ENCODE measurements around the gene BLACAT1. TPM values are rescaled to one million over a fixed set of nuclear protein-coding genes. Genes with fewer than 3 reads are reported as not detected.

The BLACAT1 gene
- total and polyA plus RNA-seq, 9 of the 15 experiments (the other 6 are each of a cell fraction or from before 2014, with no cell fraction given) = 0.10 to 5.9 (median 0.73) TPM

DNA sequence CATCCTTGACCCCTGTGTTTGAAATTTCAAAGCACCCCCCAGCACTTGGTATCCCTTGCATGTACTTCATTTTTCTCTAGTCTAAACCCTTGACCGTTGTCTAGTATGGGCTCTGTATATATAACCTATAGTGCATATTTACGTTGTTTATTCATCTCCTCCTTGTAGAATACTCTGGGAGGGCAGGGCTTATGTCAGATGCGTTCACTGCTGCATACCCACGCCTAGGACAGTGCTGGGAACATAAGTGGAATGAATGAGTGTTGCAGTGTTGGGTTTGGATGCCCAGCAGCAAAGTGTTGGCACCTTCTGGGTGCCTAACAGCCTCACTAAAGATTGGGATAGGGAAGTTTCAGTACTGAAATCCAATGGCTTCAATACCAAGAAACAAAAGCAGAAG lies 17.6 kb upstream of the BLACAT1 start:
- Histone ChIP-seq H3K4me1 (replicated peaks in 1 of 2; ENCODE audit: control insufficient read depth in 2 of 2, insufficient read depth in 2 of 2, low read length in 2 of 2) (peaks cover 0 to 4% of the 10 kb centered on the region in 2 experiments; a peak in 1 of 5 replicates), H3K27me3 (ENCODE audit: control insufficient read depth in 2 of 2, insufficient read depth in 2 of 2, low read length in 2 of 2) (peaks cover 12 to 33% of the 10 kb centered on the region in 2 experiments; a peak in 3 of 5 replicates), H3K27ac (ENCODE audit: extremely low read depth, low read depth, low read length) (no peak overlapping the region), H3K79me2 (ENCODE audit: control insufficient read depth, insufficient read depth, low read length) (no peaks in the 10 kb centered on the region), H3K36me3 (ENCODE audit: control insufficient read depth, insufficient read depth, low read length) (no peaks in the 10 kb centered on the region), H3K9me1 (ENCODE audit: control insufficient read depth, insufficient read depth, low read length) (no peaks in the 10 kb centered on the region), H3K9me3 (replicated peaks; ENCODE audit: control insufficient read depth, insufficient read depth, low read depth, low read length) (peaks cover 4% of the 10 kb centered on the region; the same call in 1 of the 2 replicates), H3K4me3 (no peak overlapping the region), H3K4me2 (ENCODE audit: insufficient read depth, low read length) (no peak overlapping the region), H3K9ac (ENCODE audit: insufficient read depth in 1 of 2, low read depth in 2 of 2, low read length in 2 of 2) (no peak overlapping the region), H4K20me1 (replicated peaks; ENCODE audit: control insufficient read depth, insufficient read depth, low read length) (0 out of 2 replicates have a peak, but pooled peaks cover 4% of the 10 kb centered on the region), H2AFZ (ENCODE audit: low read depth, low read length) (no peak overlapping the region)
- 0% methylated on average over 4 of the region's 4 CpGs for WGBS (ENCODE audit: insufficient coverage, low coverage, missing lambda C conversion rate)
- FAIRE-seq (no peak), ATAC-seq (no peak), DNase-seq (ENCODE audit: extremely low read depth in 1 of 4, low spot score in 3 of 4) (no peak)
- in situ Hi-C loops (cut with MboI) (no loop called here), intact Hi-C loops (cut with micrococcal nuclease) (no loop called here)
- CTCF ChIA-PET (ENCODE audit: low intra/inter-chr PET ratio) = no interaction called here
- POLR2A ChIA-PET = no interaction called here
- no TSS peak for BruUV-seq (replicated peaks)
- no peak for TF ChIP-seq NR2C1 (IDR thresholded peaks at IDR 0.05)
- no peak for TF ChIP-seq NR2C1 (tag; IDR thresholded peaks at IDR 0.05)
- no peak for TF ChIP-seq CHCHD3 (CRISPR knock-in tag; IDR thresholded peaks at IDR 0.05)

DNA sequence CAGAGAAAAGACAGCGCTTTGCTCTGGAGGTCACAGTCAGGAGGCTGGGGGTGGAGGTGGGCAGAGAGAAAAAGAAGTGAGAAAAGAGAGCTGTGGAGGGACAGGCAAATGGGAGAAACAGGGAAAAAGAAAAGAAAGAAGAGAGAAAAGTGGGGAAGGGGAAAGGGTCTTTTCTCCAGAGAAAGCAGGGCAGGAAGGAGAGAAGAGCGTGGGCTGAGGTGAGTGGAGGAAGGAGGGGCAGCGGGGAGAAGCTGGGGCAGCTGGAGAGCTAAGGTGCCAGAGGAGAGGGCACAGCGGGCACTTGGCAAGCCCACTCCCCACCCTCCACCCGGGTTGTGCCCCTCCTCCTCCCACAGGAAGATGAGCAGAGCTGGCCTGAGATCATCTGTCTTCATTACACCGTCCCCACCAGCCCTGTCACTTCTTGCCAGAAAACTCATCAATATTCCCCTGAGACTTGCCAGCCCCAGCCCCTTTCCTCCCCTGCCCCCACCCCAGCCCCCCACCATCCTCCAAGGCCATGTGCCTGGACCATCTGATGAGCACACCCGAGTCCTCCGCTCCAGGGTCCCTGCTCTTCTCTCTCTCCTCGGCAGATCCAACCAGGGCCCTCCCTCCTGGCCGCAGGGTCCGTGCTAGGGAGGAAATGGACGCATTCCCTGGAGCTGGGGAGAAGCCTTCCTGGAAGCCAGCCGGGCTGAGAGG lies 17.0 kb upstream of the BLACAT1 start:
- Histone ChIP-seq H3K9me3 (replicated peaks; ENCODE audit: control insufficient read depth, insufficient read depth, low read depth, low read length) (peaks cover 4% of the 10 kb centered on the region; the same call in 1 of the 2 replicates), H2AFZ (ENCODE audit: low read depth, low read length) (no peak overlapping the region), H4K20me1 (replicated peaks; ENCODE audit: control insufficient read depth, insufficient read depth, low read length) (0 out of 2 replicates have a peak, but pooled peaks cover 4% of the 10 kb centered on the region), H3K4me2 (ENCODE audit: insufficient read depth, low read length) (no peak overlapping the region), H3K27ac (ENCODE audit: extremely low read depth, low read depth, low read length) (no peak overlapping the region), H3K27me3 (ENCODE audit: control insufficient read depth in 2 of 2, insufficient read depth in 2 of 2, low read length in 2 of 2) (peaks cover 14 to 36% of the 10 kb centered on the region in 2 experiments; a peak in 3 of 5 replicates), H3K79me2 (ENCODE audit: control insufficient read depth, insufficient read depth, low read length) (no peaks in the 10 kb centered on the region), H3K9ac (ENCODE audit: insufficient read depth in 1 of 2, low read depth in 2 of 2, low read length in 2 of 2) (no peak overlapping the region), H3K4me1 (replicated peaks in 1 of 2; ENCODE audit: control insufficient read depth in 2 of 2, insufficient read depth in 2 of 2, low read length in 2 of 2) (peaks cover 0 to 4% of the 10 kb centered on the region in 2 experiments; a peak in 1 of 5 replicates), H3K9me1 (ENCODE audit: control insufficient read depth, insufficient read depth, low read length) (no peaks in the 10 kb centered on the region), H3K36me3 (ENCODE audit: control insufficient read depth, insufficient read depth, low read length) (no peaks in the 10 kb centered on the region), H3K4me3 (no peak overlapping the region)
- CTCF ChIA-PET (ENCODE audit: low intra/inter-chr PET ratio) = no interaction called here
- no peak for FAIRE-seq
- intact Hi-C loops (cut with micrococcal nuclease) (no loop called here), in situ Hi-C loops (cut with MboI) (no loop called here)
- POLR2A ChIA-PET = interaction anchor here (0.7 kb wide), 1 partner anchor 12 kb away, joined by 3 read pairs; no protein-coding TSS in a partner anchor
- no peak for ATAC-seq
- no peak for DNase-seq (ENCODE audit: extremely low read depth in 1 of 4, low spot score in 3 of 4)
- WGBS (ENCODE audit: insufficient coverage, low coverage, missing lambda C conversion rate) = under 1% methylated on average over 9 of the region's 13 CpGs
- no TSS peak for BruUV-seq (replicated peaks)
- TF ChIP-seq ZNF263 (CRISPR knock-in tag; IDR thresholded peaks at IDR 0.05; ENCODE audit: borderline replicate concordance) (no peak), NEUROD1 (IDR thresholded peaks at IDR 0.05; ENCODE audit: borderline replicate concordance, low read depth, low read length, partially characterized antibody) (no peak), STAG1 (CRISPR knock-in tag; IDR thresholded peaks at IDR 0.05; ENCODE audit: borderline replicate concordance) (no peak), RAD21 (CRISPR knock-in tag; conservative IDR thresholded peaks at IDR 0.05 in 1 of 2, IDR thresholded peaks at IDR 0.05 in 1 of 2) (no peak), CBX2 (IDR thresholded peaks at IDR 0.05; ENCODE audit: insufficient read depth, low read length, poor library complexity, severe bottlenecking) (no peak), RBM14 (IDR thresholded peaks at IDR 0.05; ENCODE audit: borderline replicate concordance, insufficient read depth, low read depth, low read length) (no peak)
- TF ChIP-seq, protein P1, sequence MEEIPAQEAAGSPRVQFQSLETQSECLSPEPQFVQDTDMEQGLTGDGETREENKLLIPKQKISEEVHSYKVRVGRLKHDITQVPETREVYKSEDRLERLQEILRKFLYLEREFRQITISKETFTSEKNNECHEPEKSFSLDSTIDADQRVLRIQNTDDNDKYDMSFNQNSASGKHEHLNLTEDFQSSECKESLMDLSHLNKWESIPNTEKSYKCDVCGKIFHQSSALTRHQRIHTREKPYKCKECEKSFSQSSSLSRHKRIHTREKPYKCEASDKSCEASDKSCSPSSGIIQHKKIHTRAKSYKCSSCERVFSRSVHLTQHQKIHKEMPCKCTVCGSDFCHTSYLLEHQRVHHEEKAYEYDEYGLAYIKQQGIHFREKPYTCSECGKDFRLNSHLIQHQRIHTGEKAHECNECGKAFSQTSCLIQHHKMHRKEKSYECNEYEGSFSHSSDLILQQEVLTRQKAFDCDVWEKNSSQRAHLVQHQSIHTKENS (CRISPR knock-in tag; IDR thresholded peaks at IDR 0.05) = no peak
- TF ChIP-seq, protein P2, sequence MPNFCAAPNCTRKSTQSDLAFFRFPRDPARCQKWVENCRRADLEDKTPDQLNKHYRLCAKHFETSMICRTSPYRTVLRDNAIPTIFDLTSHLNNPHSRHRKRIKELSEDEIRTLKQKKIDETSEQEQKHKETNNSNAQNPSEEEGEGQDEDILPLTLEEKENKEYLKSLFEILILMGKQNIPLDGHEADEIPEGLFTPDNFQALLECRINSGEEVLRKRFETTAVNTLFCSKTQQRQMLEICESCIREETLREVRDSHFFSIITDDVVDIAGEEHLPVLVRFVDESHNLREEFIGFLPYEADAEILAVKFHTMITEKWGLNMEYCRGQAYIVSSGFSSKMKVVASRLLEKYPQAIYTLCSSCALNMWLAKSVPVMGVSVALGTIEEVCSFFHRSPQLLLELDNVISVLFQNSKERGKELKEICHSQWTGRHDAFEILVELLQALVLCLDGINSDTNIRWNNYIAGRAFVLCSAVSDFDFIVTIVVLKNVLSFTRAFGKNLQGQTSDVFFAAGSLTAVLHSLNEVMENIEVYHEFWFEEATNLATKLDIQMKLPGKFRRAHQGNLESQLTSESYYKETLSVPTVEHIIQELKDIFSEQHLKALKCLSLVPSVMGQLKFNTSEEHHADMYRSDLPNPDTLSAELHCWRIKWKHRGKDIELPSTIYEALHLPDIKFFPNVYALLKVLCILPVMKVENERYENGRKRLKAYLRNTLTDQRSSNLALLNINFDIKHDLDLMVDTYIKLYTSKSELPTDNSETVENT (CRISPR knock-in tag; IDR thresholded peaks at IDR 0.05) = no peak
